HCT116 (cell line): Measurements from ENCODE around the gene SVBP. TPM values are rescaled to one million over a fixed set of nuclear protein-coding genes. Genes with fewer than 3 reads are reported as not detected.

ENCODE experiments used
- ATAC-seq: fragments of 200-7000 bp; cut with Tn5 transposase; 2 replicates; pipeline ENCODE4 v1.9.1; 2020; ENCODE audit warnings: mild to moderate bottlenecking, moderate library complexity
- BruUV-seq: library from RNA; stranded (reverse); fragments of 400-500 nt; replicated peaks from 2 replicates; lab custom pipeline; 2021; lab: Mats Ljungman, UMichigan
- CTCF ChIA-PET: fragments of 300-600 bp; sonication (Branson Sonifier 250); formaldehyde crosslinking; loops from one replicate; lab custom pipeline; 2021; ENCODE audit warnings: antibody characterized with exemption; lab: Charles Lee
- POLR2A ChIA-PET: fragments of 300-600, 350-600 bp; sonication (Branson Sonifier 250); formaldehyde crosslinking; loops from one replicate; lab custom pipeline; 2021; ENCODE audit warnings: antibody characterized with exemption; lab: Charles Lee
- RAD21 ChIA-PET, 2 experiments: fragments of 300-600 bp; sonication (Branson Sonifier 250); formaldehyde crosslinking; loops; one replicate each; lab custom pipeline; 2023; ENCODE audit warnings: low total read pairs in 2 of 2; ENCODE audit not compliant: uncharacterized antibody in 2 of 2, unreplicated experiment in 2 of 2, low non-redundant PET in 1 of 2; lab: Charles Lee
- DNase-seq: peaks from one replicate; pipeline ENCODE4 v3.0.0-alpha.2; 2010; ENCODE audit warnings: low read depth, low spot score
- H2AFZ ChIP-seq: fragments of 200-600 bp; shearing (Covaris generic), sonication (generic); 2 replicates; pipeline ENCODE4 v1.6.1; 2017; ENCODE audit warnings: low read depth, mixed run types, mixed read lengths, antibody characterized with exemption, low read length; ENCODE audit not compliant: poor library complexity, severe bottlenecking
- H3K27ac ChIP-seq: 2 replicates; pipeline ENCODE4 v1.5.1; 2012; ENCODE audit warnings: low read depth, low read length
- H3K27me3 ChIP-seq: fragments of 200-600 bp; sonication (generic); 2 replicates; pipeline ENCODE4 v1.6.1; 2016; ENCODE audit warnings: mixed run types, low read length, mixed read lengths; ENCODE audit not compliant: insufficient read depth
- H3K36me3 ChIP-seq, 2 experiments: fragments of 200-500 bp in 1 of 2; fragments of 200-600 bp in 1 of 2; sonication (Bioruptor generic) in 1 of 2; sonication (generic) in 1 of 2; 2 replicates each; pipeline versions ENCODE4 v1.5.1 to v1.6.1; 2014 to 2016; ENCODE audit warnings: low read length in 2 of 2, inconsistent platforms in 1 of 2, mixed read lengths in 1 of 2, mixed run types in 1 of 2; ENCODE audit not compliant: insufficient read depth in 2 of 2, control insufficient read depth in 1 of 2
- H3K4me1 ChIP-seq, 2 experiments: fragments of 200-600 bp in 1 of 2; sonication (generic) in 1 of 2; 2 replicates each; pipeline versions ENCODE4 v1.5.1 to v1.6.1; 2012 to 2017; ENCODE audit warnings: low read length in 2 of 2, inconsistent platforms in 1 of 2, mild to moderate bottlenecking in 1 of 2, mixed read lengths in 1 of 2, mixed run types in 1 of 2, moderate library complexity in 1 of 2; ENCODE audit not compliant: insufficient read depth in 2 of 2, control insufficient read depth in 1 of 2
- H3K4me2 ChIP-seq: fragments of 200-600 bp; sonication (generic); 2 replicates; pipeline ENCODE4 v1.6.1; 2017; ENCODE audit warnings: mixed run types, low read length, mixed read lengths
- H3K4me3 ChIP-seq, 2 experiments: fragments of 200-600 bp in 1 of 2; sonication (generic) in 1 of 2; replicated peaks in 1 of 2; 2 replicates each; pipeline ENCODE4 v1.5.1; 2011 to 2016; ENCODE audit warnings: low read length in 2 of 2, control low read depth in 1 of 2, low read depth in 1 of 2, mild to moderate bottlenecking in 1 of 2, mixed read lengths in 1 of 2, mixed run types in 1 of 2
- H3K79me2 ChIP-seq: fragments of 200-600 bp; sonication (generic); 2 replicates; pipeline ENCODE4 v1.6.1; 2017; ENCODE audit warnings: mild to moderate bottlenecking, mixed run types, low read length, moderate library complexity, mixed read lengths; ENCODE audit not compliant: insufficient read depth
- H3K9ac ChIP-seq: fragments of 200-600 bp; sonication (generic); 2 replicates; pipeline ENCODE4 v1.6.1; 2016; ENCODE audit warnings: low read length, mixed read lengths
- H3K9me2 ChIP-seq: fragments of 200-600 bp; sonication (generic), shearing (Covaris generic); 2 replicates; pipeline ENCODE4 v1.6.1; 2017; ENCODE audit warnings: mixed run types, mild to moderate bottlenecking, moderate library complexity; ENCODE audit not compliant: insufficient read depth
- H3K9me3 ChIP-seq, 2 experiments: fragments of 200-500 bp in 1 of 2; fragments of 200-600 bp in 1 of 2; sonication (Bioruptor generic) in 1 of 2; sonication (generic) in 1 of 2; 2 replicates each; pipeline ENCODE4 v1.6.1; 2014 to 2017; ENCODE audit warnings: low read length in 2 of 2, mixed read lengths in 2 of 2, inconsistent platforms in 1 of 2, low read depth in 1 of 2, mild to moderate bottlenecking in 1 of 2, mixed run types in 1 of 2, moderate library complexity in 1 of 2; ENCODE audit not compliant: control insufficient read depth in 1 of 2, insufficient read depth in 1 of 2
- H4K20me1 ChIP-seq: fragments of 200-600 bp; sonication (generic), shearing (Covaris generic); 2 replicates; pipeline ENCODE4 v1.6.1; 2017; ENCODE audit warnings: mixed run types, mild to moderate bottlenecking, moderate library complexity; ENCODE audit not compliant: insufficient read depth
- ATF3 ChIP-seq: IDR thresholded peaks from 2 replicates; pipeline ENCODE4 v1.6.1; 2012
- CBX3 ChIP-seq: IDR thresholded peaks from 2 replicates; pipeline ENCODE4 v1.6.1; 2012; ENCODE audit warnings: low read depth
- CEBPB ChIP-seq: IDR thresholded peaks from 2 replicates; pipeline ENCODE4 v1.6.1; 2012; ENCODE audit warnings: low read depth
- CTCF ChIP-seq, 3 experiments: fragments of 200-600 bp in 1 of 3; sonication (generic) in 1 of 3; IDR thresholded peaks in 2 of 3; conservative IDR thresholded peaks in 1 of 3; 2 replicates each; pipeline ENCODE4 v1.5.1; 2012 to 2017; ENCODE audit warnings: low read depth in 2 of 3, low read length in 2 of 3, antibody characterized with exemption in 1 of 3, borderline replicate concordance in 1 of 3, control low read depth in 1 of 3, mild to moderate bottlenecking in 1 of 3, mixed read lengths in 1 of 3, mixed run types in 1 of 3, moderate library complexity in 1 of 3; ENCODE audit not compliant: insufficient read depth in 1 of 3
- EGR1 ChIP-seq: IDR thresholded peaks from 2 replicates; pipeline ENCODE4 v1.6.1; 2012; ENCODE audit warnings: low read depth
- ELF1 ChIP-seq: IDR thresholded peaks from 2 replicates; pipeline ENCODE4 v1.6.1; 2012; ENCODE audit warnings: low read depth, borderline replicate concordance
- EZH2phosphoT487 ChIP-seq: fragments of 200-600 bp; IDR thresholded peaks from 2 replicates; pipeline ENCODE4 v1.6.1; 2018; ENCODE audit warnings: antibody characterized with exemption, borderline replicate concordance
- FOSL1 ChIP-seq: IDR thresholded peaks from 2 replicates; pipeline ENCODE4 v1.6.1; 2012; ENCODE audit warnings: low read depth
- JUND ChIP-seq: IDR thresholded peaks from 2 replicates; pipeline ENCODE4 v1.6.1; 2012
- MAX ChIP-seq: IDR thresholded peaks from 2 replicates; pipeline ENCODE4 v1.6.1; 2012
- POLR2A ChIP-seq: IDR thresholded peaks from 2 replicates; pipeline ENCODE4 v1.7.0; 2011; ENCODE audit warnings: borderline replicate concordance; ENCODE audit not compliant: insufficient read depth, insufficient read length; ENCODE audit errors: extremely low read depth
- POLR2AphosphoS5 ChIP-seq: IDR thresholded peaks from 2 replicates; pipeline ENCODE4 v1.6.1; 2011; ENCODE audit warnings: mild to moderate bottlenecking, low read depth, low read length, moderate library complexity
- RAD21 ChIP-seq: IDR thresholded peaks from 2 replicates; pipeline ENCODE4 v1.6.1; 2012; ENCODE audit warnings: low read depth, mild to moderate bottlenecking
- SIN3A ChIP-seq: IDR thresholded peaks from 2 replicates; pipeline ENCODE4 v1.6.1; 2012; ENCODE audit warnings: low read depth
- SP1 ChIP-seq: IDR thresholded peaks from 2 replicates; pipeline ENCODE4 v1.6.1; 2012; ENCODE audit warnings: low read depth
- SRF ChIP-seq: IDR thresholded peaks from 2 replicates; pipeline ENCODE4 v1.6.1; 2012; ENCODE audit warnings: low read depth
- ZBTB33 ChIP-seq: IDR thresholded peaks from 2 replicates; pipeline ENCODE4 v1.6.1; 2011; ENCODE audit warnings: mild to moderate bottlenecking, low read length, moderate library complexity; ENCODE audit not compliant: insufficient replicate concordance; ENCODE audit errors: extremely low read depth
- ZFX ChIP-seq: fragments of 450-650 bp; IDR thresholded peaks from 2 replicates; pipeline ENCODE4 v1.6.1; 2017
- ZNF274 ChIP-seq: fragments of 200-500 bp; sonication (Bioruptor generic); IDR thresholded peaks from 2 replicates; pipeline ENCODE4 v1.6.1; 2014; ENCODE audit warnings: mild to moderate bottlenecking, low read depth, low read length, inconsistent platforms
- intact Hi-C: fragments of 100-400 bp; cut with micrococcal nuclease; formaldehyde crosslinking; loops from 2 replicates; pipeline ENCODE4 v1.10.0; 2022
- total RNA-seq: library from RNA; stranded (reverse); gene quantifications from one replicate; pipeline ENCODE4 v1.2.1, GENCODE V29; 2021; ENCODE audit not compliant: unreplicated experiment
- TF ChIP-seq, protein P1 (sequence below): IDR thresholded peaks from 2 replicates; pipeline ENCODE4 v1.6.1; 2012; ENCODE audit warnings: low read depth

SVBP gene
- total RNA-seq, 1 experiment from 2014 or later, result 14.4 TPM

DNA sequence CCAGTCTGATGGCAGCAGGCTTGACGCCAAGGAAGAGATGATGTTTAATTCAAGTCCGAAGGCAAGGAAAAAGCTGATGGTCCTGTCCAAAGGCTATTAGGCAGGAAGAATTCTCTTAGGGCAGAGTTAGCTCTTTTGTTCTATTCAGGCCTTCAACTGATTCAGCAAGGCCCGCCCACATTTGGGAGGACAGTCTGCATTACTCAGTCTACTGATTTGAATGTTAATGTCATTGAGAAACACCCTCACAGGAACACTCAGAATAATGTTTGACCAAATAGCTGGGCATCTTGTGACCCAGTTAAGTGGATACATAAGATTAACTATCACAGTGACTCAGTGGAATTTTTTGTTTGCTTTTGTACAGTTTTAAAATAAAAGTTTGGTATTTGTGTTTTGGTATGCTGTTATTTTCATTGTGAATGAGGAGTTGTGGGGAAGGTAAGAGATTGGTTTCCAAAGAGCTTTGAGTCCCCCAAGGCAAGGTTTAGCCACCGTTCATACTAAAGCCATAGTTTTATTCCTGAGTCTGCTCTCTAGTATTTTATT, 27.5 kb upstream of the SVBP start:
- no peaks in the 10 kb centered on the region for H3K9me2 ChIP-seq
- no peak overlapping the region for H3K4me3 ChIP-seq
- H3K4me2 ChIP-seq, result no peak overlapping the region
- no peaks in the 10 kb centered on the region for H3K27me3 ChIP-seq
- CTCF ChIA-PET, result no interaction called here
- intact Hi-C loops, result no loop called here
- no peaks in the 10 kb centered on the region for H4K20me1 ChIP-seq
- TF ChIP-seq POLR2A, result no peak
- TF ChIP-seq SP1, result no peak
- TF ChIP-seq ELF1, result no peak
- no peak for TF ChIP-seq POLR2AphosphoS5
- TF ChIP-seq ZNF274, result no peak
- no peak for TF ChIP-seq ZBTB33
- no peak for TF ChIP-seq CTCF (IDR thresholded peaks at IDR 0.05 in 2 of 3, conservative IDR thresholded peaks at IDR 0.05 in 1 of 3; ENCODE audit: borderline replicate concordance in 1 of 3, insufficient read depth in 1 of 3, low read depth in 2 of 3, low read length in 2 of 3)
- no peak for TF ChIP-seq JUND
- TF ChIP-seq CBX3, result no peak
- no peak for TF ChIP-seq RAD21
- no peak for TF ChIP-seq ZFX
- no peak for TF ChIP-seq CEBPB
- TF ChIP-seq MAX, result no peak
- no peak for TF ChIP-seq SIN3A
- TF ChIP-seq FOSL1, result no peak
- TF ChIP-seq, protein P1, sequence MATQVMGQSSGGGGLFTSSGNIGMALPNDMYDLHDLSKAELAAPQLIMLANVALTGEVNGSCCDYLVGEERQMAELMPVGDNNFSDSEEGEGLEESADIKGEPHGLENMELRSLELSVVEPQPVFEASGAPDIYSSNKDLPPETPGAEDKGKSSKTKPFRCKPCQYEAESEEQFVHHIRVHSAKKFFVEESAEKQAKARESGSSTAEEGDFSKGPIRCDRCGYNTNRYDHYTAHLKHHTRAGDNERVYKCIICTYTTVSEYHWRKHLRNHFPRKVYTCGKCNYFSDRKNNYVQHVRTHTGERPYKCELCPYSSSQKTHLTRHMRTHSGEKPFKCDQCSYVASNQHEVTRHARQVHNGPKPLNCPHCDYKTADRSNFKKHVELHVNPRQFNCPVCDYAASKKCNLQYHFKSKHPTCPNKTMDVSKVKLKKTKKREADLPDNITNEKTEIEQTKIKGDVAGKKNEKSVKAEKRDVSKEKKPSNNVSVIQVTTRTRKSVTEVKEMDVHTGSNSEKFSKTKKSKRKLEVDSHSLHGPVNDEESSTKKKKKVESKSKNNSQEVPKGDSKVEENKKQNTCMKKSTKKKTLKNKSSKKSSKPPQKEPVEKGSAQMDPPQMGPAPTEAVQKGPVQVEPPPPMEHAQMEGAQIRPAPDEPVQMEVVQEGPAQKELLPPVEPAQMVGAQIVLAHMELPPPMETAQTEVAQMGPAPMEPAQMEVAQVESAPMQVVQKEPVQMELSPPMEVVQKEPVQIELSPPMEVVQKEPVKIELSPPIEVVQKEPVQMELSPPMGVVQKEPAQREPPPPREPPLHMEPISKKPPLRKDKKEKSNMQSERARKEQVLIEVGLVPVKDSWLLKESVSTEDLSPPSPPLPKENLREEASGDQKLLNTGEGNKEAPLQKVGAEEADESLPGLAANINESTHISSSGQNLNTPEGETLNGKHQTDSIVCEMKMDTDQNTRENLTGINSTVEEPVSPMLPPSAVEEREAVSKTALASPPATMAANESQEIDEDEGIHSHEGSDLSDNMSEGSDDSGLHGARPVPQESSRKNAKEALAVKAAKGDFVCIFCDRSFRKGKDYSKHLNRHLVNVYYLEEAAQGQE, result no peak
- no peak for TF ChIP-seq EGR1
- TF ChIP-seq EZH2phosphoT487, result no peak
- TF ChIP-seq SRF, result no peak
- TF ChIP-seq ATF3, result no peak
- H3K27ac ChIP-seq, result no peak overlapping the region
- ATAC-seq, result no peak
- RAD21 ChIA-PET, result no interaction called here
- POLR2A ChIA-PET, result no interaction called here
- H3K36me3 ChIP-seq, result peaks cover 2 to 5% of the 10 kb centered on the region in 2 experiments; a peak in 2 of 4 replicates
- H3K9me3 ChIP-seq, result no peaks in the 10 kb centered on the region
- no TSS peak for BruUV-seq
- peaks cover 7 to 16% of the 10 kb centered on the region in 2 experiments; a peak in 3 of 4 replicates for H3K4me1 ChIP-seq
- no peak overlapping the region for H3K9ac ChIP-seq
- DNase-seq, result no peak
- H2AFZ ChIP-seq, result no peak overlapping the region
- peaks cover 23% of the 10 kb centered on the region for H3K79me2 ChIP-seq
